ENCODE results near the gene GLP2R. TPM values are rescaled to one million over a fixed set of nuclear protein-coding genes. Genes with fewer than 3 reads are reported as not detected.

Gene GLP2R
- total and polyA plus RNA-seq, 2 experiments from 2014 or later = not detected

- ATAC-seq = no peak
- H4K20me1 ChIP-seq (replicated peaks; ENCODE audit: insufficient read depth) = no peaks in the 10 kb centered on the region
Observed at GRCh38 chr17:9941305-9941704, 115.6 kb downstream of the GLP2R start.

More at GRCh38 chr17:9941305-9941704, 115.6 kb downstream of the GLP2R start:
- H3K4me1 ChIP-seq (ENCODE audit: insufficient read depth) = no peaks in the 10 kb centered on the region
- no peaks in the 10 kb centered on the region for H3K36me3 ChIP-seq (ENCODE audit: insufficient read depth)
- TF ChIP-seq, protein P1, sequence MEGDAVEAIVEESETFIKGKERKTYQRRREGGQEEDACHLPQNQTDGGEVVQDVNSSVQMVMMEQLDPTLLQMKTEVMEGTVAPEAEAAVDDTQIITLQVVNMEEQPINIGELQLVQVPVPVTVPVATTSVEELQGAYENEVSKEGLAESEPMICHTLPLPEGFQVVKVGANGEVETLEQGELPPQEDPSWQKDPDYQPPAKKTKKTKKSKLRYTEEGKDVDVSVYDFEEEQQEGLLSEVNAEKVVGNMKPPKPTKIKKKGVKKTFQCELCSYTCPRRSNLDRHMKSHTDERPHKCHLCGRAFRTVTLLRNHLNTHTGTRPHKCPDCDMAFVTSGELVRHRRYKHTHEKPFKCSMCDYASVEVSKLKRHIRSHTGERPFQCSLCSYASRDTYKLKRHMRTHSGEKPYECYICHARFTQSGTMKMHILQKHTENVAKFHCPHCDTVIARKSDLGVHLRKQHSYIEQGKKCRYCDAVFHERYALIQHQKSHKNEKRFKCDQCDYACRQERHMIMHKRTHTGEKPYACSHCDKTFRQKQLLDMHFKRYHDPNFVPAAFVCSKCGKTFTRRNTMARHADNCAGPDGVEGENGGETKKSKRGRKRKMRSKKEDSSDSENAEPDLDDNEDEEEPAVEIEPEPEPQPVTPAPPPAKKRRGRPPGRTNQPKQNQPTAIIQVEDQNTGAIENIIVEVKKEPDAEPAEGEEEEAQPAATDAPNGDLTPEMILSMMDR (conservative IDR thresholded peaks at IDR 0.05; ENCODE audit: low read depth in 2 of 2) = no peak
- no peak for TF ChIP-seq JUNB (IDR thresholded peaks at IDR 0.05; ENCODE audit: unreplicated experiment)
- TF ChIP-seq STAT1 (IDR thresholded peaks at IDR 0.05; ENCODE audit: unreplicated experiment) = no peak
- no peak for TF ChIP-seq ETS1 (IDR thresholded peaks at IDR 0.05)
- TF ChIP-seq CREB1 (CRISPR knock-in tag; IDR thresholded peaks at IDR 0.05; ENCODE audit: low read depth) = no peak
- TF ChIP-seq EZH2 (IDR thresholded peaks at IDR 0.05; ENCODE audit: low read depth, unreplicated experiment) = no peak
- no peak for TF ChIP-seq POLR2AphosphoS5 (IDR thresholded peaks at IDR 0.05; ENCODE audit: low read depth)
- TF ChIP-seq, protein P2, sequence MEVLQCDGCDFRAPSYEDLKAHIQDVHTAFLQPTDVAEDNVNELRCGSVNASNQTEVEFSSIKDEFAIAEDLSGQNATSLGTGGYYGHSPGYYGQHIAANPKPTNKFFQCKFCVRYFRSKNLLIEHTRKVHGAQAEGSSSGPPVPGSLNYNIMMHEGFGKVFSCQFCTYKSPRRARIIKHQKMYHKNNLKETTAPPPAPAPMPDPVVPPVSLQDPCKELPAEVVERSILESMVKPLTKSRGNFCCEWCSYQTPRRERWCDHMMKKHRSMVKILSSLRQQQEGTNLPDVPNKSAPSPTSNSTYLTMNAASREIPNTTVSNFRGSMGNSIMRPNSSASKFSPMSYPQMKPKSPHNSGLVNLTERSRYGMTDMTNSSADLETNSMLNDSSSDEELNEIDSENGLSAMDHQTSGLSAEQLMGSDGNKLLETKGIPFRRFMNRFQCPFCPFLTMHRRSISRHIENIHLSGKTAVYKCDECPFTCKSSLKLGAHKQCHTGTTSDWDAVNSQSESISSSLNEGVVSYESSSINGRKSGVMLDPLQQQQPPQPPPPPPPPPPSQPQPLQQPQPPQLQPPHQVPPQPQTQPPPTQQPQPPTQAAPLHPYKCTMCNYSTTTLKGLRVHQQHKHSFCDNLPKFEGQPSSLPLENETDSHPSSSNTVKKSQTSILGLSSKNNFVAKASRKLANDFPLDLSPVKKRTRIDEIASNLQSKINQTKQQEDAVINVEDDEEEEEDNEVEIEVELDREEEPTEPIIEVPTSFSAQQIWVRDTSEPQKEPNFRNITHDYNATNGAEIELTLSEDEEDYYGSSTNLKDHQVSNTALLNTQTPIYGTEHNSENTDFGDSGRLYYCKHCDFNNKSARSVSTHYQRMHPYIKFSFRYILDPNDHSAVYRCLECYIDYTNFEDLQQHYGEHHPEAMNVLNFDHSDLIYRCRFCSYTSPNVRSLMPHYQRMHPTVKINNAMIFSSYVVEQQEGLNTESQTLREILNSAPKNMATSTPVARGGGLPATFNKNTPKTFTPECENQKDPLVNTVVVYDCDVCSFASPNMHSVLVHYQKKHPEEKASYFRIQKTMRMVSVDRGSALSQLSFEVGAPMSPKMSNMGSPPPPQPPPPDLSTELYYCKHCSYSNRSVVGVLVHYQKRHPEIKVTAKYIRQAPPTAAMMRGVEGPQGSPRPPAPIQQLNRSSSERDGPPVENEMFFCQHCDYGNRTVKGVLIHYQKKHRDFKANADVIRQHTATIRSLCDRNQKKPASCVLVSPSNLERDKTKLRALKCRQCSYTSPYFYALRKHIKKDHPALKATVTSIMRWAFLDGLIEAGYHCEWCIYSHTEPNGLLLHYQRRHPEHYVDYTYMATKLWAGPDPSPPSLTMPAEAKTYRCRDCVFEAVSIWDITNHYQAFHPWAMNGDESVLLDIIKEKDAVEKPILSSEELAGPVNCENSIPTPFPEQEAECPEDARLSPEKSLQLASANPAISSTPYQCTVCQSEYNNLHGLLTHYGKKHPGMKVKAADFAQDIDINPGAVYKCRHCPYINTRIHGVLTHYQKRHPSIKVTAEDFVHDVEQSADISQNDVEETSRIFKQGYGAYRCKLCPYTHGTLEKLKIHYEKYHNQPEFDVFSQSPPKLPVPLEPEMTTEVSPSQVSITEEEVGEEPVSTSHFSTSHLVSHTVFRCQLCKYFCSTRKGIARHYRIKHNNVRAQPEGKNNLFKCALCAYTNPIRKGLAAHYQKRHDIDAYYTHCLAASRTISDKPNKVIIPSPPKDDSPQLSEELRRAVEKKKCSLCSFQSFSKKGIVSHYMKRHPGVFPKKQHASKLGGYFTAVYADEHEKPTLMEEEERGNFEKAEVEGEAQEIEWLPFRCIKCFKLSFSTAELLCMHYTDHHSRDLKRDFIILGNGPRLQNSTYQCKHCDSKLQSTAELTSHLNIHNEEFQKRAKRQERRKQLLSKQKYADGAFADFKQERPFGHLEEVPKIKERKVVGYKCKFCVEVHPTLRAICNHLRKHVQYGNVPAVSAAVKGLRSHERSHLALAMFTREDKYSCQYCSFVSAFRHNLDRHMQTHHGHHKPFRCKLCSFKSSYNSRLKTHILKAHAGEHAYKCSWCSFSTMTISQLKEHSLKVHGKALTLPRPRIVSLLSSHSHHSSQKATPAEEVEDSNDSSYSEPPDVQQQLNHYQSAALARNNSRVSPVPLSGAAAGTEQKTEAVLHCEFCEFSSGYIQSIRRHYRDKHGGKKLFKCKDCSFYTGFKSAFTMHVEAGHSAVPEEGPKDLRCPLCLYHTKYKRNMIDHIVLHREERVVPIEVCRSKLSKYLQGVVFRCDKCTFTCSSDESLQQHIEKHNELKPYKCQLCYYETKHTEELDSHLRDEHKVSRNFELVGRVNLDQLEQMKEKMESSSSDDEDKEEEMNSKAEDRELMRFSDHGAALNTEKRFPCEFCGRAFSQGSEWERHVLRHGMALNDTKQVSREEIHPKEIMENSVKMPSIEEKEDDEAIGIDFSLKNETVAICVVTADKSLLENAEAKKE (CRISPR knock-in tag; IDR thresholded peaks at IDR 0.05) = no peak
- no peak for TF ChIP-seq EZH2phosphoT487 (IDR thresholded peaks at IDR 0.05; ENCODE audit: unreplicated experiment)
- TF ChIP-seq ZNF114 (CRISPR knock-in tag; IDR thresholded peaks at IDR 0.05) = no peak
- TF ChIP-seq, protein P3, sequence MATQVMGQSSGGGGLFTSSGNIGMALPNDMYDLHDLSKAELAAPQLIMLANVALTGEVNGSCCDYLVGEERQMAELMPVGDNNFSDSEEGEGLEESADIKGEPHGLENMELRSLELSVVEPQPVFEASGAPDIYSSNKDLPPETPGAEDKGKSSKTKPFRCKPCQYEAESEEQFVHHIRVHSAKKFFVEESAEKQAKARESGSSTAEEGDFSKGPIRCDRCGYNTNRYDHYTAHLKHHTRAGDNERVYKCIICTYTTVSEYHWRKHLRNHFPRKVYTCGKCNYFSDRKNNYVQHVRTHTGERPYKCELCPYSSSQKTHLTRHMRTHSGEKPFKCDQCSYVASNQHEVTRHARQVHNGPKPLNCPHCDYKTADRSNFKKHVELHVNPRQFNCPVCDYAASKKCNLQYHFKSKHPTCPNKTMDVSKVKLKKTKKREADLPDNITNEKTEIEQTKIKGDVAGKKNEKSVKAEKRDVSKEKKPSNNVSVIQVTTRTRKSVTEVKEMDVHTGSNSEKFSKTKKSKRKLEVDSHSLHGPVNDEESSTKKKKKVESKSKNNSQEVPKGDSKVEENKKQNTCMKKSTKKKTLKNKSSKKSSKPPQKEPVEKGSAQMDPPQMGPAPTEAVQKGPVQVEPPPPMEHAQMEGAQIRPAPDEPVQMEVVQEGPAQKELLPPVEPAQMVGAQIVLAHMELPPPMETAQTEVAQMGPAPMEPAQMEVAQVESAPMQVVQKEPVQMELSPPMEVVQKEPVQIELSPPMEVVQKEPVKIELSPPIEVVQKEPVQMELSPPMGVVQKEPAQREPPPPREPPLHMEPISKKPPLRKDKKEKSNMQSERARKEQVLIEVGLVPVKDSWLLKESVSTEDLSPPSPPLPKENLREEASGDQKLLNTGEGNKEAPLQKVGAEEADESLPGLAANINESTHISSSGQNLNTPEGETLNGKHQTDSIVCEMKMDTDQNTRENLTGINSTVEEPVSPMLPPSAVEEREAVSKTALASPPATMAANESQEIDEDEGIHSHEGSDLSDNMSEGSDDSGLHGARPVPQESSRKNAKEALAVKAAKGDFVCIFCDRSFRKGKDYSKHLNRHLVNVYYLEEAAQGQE (IDR thresholded peaks at IDR 0.05; ENCODE audit: unreplicated experiment) = no peak
- no peak for TF ChIP-seq ZNF331 (CRISPR knock-in tag; IDR thresholded peaks at IDR 0.05; ENCODE audit: low read depth)
- TF ChIP-seq NANOG (IDR thresholded peaks at IDR 0.05; ENCODE audit: borderline replicate concordance) = no peak
- H2AFZ ChIP-seq = no peak overlapping the region
- no peak for DNase-seq (ENCODE audit: low spot score)
- H3F3A ChIP-seq (replicated peaks; ENCODE audit: low read depth) = no peaks in the 10 kb centered on the region
- no peak overlapping the region for H3K27ac Mint-ChIP-seq
- peaks cover 8% of the 10 kb centered on the region; the same call in 2 of the 3 replicates for H3K36me3 Mint-ChIP-seq (ENCODE audit: low read depth)
- peaks cover 2% of the 10 kb centered on the region for H3K27me3 Mint-ChIP-seq (ENCODE audit: insufficient read depth, low read depth, poor library complexity)
- H3K9me3 Mint-ChIP-seq = no peaks in the 10 kb centered on the region; the same call in 2 of the 3 replicates
- no peak overlapping the region for H3K27ac ChIP-seq (ENCODE audit: low read depth)
- H3K4me3 ChIP-seq = no peak overlapping the region
- H3K4me1 Mint-ChIP-seq = no peaks in the 10 kb centered on the region
- no peaks in the 10 kb centered on the region for H3K79me2 ChIP-seq (replicated peaks; ENCODE audit: insufficient read depth)
- H3K4me3 Mint-ChIP-seq = no peak overlapping the region
- no peak overlapping the region for H3K4me2 ChIP-seq
- no peaks in the 10 kb centered on the region for H3K9me2 ChIP-seq (ENCODE audit: insufficient read depth)
- H3K27me3 ChIP-seq (ENCODE audit: insufficient read depth) = no peaks in the 10 kb centered on the region
